Suppressor macrophage (primary cell): ENCODE measurements around the gene DAZAP1.

ENCODE experiments used
- DNase-seq, 4 experiments: peaks; one replicate each; pipeline ENCODE4 v3.0.0-alpha.2; 2020 to 2022

Gene DAZAP1

DNA sequence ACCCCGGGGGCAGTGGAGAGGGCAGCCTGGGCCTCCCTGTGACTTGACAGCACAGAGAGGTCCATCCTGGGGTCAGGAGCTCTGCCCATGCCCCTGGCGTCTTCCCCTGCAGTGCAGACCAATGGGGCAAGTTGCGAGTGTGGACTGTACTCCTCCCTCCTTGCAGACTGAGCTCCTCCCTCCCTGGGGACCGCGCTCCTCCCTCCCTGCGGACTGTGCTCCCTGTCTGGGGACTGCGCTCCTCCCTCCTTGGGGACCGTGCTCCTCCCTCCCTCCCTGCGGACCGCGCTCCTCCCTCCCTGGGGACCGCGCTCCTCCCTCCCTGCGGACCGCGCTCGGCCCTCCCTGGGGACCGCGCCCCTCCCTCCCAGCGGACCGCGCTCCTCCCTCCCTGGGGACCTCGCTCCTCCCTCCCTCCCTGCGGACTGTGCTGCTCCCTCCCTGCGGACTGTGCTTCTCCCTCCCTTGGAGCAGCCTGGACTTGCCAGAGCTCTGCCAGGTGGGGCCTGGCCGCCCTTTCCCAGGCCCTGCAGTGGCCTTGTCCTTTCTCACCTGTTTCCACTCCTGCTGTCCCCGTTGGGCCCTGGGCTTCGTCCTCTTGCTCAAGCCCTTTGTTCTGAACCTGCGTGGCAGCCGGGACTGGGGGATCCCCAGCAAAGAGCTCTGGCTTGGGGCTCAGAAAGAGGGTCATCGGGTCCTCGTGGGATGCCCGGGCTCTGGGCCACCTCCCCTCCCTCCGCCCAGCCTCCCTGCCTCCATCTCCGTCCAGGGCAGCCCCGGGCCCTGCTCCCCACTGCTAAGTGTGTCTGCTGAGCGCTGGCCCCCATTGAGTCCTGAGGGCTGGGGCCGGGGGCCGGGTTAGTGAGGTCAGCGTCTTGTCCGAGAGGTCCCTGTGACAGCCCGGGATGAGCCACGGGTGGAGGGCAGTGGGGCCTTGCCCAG, 12.9 kb upstream of the DAZAP1 start:
- no peak for DNase-seq

DNA sequence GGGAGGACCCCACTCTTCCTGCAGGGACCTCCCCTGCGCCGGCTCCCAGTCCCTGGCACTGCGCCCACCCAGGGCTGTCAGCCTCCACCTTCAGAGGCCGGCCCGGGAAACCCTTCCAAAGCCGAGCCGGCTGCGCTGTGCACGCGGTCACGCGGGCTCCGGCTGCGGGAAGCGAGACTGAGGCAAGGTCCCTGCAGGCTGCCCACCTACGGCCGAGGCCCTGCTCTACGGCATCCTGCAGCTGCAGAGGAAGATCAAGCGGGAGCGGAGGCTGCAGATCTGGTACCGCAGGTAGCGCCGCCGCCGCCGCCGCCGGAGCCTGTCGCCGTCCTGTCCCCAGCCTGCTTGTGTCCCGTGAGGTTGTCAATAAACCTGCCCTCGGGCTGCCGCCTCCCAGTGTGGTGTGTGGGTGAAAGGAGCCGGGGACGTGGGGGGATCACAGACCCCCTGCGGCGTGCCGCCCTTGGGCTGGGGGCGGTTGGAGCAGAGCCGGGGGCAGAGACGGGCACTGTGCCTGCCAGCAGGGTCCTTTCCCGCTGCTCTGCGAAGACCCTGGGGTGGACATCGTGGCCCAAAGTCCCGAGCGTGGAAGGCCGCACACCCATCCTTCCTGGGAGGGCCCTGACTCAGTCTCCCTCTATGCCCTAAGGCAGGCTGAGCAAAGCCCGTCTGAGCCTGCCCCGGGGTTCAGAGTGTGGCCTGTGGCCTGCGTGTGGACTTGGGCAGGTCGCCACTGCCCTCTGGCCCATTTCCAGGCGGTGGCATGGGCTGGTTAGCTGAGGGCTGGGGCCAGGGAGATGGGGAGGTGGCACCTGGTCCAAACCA, 12.0 kb upstream of the DAZAP1 start:
- DNase-seq: no peak

DNA sequence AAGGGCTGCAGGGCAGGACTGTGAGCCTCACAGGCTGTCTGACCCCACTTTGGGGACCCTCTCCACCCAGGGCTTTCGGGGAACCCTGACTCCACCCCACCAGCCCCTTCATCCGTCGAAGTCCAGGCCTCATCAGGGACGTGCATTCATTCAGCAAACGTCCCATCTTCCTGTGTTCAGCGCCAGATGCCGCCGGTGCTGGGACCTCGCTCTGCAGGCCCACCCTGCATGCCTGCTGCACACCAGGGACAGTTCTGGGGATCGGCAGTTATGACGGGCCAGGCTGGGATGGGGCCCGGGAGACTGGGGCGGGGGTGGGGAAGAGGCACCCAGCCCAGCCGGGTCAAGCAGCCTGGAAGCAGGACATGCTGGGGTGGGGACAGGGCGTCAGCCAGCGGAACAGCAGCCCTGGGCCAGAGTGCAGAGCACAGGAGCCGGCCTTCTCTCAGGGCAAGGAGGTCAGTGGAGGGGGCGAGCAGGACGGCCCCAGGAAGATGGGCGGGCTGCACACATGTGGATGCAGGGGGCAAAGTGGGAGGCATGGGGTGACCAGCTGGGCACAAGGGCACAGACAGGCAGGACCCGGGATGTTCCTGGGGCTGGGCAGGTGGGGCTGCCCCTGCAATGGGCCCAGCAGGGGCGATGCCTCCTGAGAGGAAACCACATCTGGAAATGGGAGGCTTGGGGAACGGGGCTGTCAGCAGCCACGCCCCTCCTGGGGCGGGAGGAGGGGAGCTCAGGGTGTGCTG, 11.2 kb upstream of the DAZAP1 start:
- no peak for DNase-seq

DNA sequence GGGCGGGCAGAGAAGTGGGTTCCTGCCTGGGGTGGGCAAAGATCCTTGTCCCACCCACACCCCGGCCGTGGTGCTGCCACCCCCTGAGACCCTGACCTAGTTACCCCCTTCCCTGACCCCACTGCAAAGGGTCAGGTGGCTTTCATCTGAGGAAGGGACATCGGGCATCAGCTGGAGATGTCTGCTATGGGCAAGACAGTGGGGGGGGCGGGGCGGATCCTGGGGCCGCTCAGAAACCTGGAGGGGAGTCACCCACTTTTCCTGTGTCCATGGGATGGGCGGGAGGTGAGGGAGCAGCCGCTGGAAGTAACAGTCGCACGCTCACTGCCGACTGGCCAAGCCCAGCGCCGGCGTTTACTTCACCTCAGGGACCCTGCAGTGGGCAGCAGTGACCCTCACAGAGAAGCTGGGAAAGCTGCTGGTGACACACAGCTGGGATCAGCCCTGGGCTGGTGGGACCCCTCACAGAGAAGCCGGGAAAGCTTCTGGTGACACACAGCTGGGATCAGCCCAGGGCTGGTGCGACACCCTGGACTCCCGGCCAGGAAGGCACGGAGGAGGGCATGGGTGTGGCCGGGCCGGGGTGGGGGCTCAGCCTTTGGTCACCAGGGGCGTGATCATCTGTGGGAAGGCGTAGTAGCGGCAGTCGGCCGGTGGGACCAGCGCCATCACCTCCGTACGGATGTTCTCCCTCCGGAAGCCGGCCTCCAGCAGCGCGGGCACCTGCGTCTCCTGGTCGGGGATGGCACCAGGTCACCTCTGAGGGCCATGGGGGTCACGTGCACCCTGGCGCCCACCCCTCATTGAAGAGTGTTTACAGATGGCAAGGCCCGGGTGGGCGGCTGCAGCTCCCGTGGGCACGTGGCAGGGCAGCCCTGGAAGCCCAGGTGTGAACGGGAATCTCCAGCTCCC, 10.4 kb upstream of the DAZAP1 start:
- no peak for DNase-seq

DNA sequence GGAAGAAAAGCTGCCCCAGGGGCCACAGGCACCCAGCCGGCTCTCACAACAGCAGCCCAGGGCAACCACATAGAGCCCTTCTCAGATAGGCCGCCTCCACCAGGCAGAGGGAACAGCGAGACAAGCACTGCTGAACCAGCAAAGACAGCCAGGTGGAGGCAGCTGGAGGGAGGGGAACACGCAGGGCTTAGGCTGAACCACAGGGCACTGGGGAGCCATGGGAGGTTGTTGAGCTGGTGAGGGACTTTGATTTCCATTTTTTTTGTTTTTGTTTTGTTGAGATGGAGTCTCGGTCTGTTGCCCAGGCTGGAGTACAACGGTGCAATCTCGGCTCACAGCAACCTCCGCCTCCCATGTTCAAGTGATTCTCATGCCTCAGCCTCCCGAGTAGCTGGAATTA, 9.5 kb upstream of the DAZAP1 start:
- DNase-seq: no peak

DNA sequence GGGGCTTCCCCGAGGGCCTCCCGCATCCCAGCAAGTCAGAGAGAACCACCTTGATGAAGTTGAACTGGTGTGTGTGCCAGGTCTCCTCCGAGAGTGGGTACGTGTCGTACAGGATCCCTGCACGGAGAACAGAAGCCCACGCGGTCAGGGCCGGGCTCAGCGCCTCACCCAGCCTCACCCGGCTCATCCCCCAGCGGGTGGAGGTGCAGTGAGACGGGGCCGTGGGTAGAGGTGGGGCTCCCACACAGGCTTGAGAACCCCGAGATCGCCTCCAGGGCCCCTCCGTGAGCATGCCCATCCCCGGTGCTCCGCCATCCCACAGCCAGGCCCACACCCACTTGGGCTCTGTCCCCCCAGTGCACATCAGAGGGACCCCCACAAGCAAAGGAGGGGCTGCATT, 8.3 kb upstream of the DAZAP1 start:
- no peak for DNase-seq

DNA sequence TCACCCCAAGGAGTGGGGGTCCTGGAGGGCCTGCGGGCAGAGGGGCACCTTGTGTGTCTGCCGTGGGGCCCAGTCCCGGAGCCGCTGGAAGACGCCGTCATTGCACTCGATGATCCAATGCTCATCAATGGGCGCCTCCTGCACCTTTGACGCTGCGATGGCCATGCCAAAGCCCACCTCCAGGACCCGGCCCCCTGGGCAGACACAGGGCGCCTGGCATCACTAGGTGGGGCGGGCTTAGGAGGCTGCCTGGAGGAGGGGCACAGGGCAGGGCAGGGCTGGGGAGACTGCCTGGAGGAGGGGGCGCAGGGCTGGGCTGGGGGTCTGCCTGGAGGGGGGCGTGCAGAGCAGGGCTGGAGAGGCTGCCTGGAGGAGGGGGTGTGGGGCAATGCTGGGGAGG, 7.6 kb upstream of the DAZAP1 start:
- DNase-seq: no peak

DNA sequence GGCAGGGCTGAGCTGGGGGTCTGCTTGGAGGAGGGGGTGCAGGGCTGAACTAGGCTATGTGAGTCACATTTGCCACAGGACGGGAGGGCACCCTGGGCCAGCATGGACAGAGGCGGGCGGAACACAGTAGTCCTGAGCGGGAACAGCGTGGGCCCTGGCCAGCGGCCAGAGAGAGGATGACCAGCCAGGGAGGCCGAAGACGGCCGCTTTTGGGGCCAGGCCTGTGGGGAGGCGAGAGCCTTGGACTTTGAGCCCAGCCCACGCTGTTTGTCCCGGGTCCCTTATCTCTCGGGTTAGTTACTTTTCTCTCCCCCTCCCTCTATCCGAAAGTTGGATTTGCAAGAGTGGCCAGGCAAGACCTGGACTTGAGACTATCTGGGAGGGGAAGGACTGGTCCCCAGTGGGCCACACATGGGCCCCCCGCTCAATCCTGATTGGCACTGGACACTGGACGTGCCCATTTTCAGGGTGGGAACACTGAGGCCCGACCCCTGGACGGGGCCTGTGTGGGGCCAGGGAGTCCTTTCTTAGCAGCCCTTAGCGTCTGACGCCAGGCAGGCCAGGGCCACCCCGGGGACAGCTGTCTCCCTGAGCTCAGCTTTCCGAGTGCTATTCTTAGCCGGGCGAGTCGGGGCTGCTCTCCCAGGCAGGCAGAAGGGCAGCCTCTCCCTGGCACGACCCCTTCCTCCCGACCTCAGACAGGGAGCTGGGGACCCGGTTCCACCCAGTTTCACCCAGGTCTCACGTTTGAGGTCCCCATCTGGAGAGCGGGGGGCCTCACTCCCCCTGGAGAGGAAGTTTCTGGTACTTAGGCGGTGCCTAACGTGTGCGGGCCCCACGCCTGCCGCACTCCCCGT, 6.9 kb upstream of the DAZAP1 start:
- DNase-seq: peak in 2 of 4 experiments; percentile 41 to 48

DNA sequence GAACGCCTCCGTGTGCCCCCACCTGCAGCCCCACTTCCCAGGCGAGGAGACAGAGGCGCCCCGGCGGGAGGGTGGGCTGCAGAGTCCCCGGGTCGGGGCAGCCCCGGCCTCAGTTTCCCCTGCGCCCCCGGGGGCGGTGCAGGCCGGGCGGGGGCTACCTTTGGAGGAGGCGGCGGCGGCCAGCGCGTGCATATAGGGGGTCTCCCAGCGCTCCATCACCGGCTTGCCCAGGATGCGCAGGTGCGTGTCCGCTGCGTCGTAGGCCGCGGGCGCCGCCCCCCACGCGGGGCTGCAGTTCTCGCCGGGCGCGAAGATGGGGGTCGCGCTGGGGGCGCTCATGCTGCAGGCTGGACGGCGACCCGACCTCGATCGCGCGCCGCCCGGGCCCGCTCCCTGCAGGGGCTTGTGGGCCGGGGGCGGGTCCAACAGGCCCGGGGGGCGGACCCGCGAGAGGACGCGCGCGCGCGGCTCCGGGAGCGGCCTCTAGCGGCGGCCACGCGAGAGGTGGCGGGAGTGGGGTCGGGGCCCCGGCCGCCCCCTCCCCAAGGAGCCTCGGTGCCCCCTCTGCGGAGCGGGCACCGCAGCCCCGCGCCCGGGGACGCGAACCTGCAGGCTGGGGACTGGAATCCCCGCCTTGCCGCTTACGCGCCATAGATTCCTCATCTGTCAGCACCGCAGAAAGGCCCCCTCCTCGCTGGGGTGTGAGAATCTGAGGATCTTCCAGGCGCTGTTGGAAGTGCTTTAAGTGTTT, 6.1 kb upstream of the DAZAP1 start, which contains the start of gene GAMT:
Gene GAMT (minus strand): TSS at position 405 of the 751 bp plus-strand sequence. CDS start 66 bp downstream, at position 339.
- DNase-seq: peak in 2 of 4 experiments; percentile 68 to 74

DNA sequence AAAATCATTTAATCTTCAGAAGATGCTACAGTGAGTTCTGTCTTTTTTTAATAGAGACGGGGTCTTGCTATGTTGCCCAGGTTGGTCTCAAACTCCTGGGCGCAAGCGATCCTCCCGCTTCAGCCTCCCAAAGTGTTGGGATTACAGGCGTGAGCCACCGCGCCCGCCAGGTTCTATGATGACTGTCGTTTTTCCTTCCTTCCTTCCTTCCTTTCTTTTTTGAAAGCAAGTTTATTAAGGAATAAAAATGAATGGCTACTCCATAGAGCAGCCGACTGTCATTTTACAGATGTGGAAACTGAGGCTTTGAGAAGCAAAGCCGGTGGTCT, 5.5 kb upstream of the DAZAP1 start:
- DNase-seq: no peak

DNA sequence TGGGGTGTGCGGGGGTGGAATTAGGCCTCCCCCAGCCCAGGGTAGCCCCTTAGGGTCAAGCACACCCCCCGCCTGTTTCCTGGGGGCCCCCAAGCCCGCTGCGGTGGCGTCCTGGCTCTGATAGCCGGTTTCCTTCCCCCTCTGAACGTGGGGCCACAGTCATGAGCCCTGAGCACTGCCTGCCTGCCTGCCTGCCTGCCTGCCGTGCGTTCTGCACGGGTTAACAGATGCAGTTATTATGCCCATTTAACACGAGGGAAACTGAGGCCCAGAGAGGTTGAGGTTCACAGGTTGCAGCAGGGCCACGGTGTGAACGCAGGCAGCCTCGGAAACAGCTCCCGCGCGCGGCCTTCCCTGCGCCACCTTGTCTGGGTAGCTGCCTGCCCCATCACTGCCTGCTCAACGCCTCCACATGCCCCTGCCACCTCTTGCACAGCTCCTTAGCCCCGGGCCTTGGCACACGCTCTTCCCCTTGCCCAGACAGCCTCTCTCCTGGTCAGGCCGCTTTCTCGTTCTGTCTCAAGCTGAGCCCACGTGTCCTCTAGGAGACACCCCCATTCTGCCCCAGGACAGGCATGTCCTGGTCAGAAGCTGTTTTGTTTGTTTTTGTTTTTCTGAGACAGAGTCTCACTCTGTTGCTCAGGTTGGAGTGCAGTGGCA, 4.8 kb upstream of the DAZAP1 start:
- peak in 3 of 4 experiments; percentile 22 to 46 (median 28) for DNase-seq

DNA sequence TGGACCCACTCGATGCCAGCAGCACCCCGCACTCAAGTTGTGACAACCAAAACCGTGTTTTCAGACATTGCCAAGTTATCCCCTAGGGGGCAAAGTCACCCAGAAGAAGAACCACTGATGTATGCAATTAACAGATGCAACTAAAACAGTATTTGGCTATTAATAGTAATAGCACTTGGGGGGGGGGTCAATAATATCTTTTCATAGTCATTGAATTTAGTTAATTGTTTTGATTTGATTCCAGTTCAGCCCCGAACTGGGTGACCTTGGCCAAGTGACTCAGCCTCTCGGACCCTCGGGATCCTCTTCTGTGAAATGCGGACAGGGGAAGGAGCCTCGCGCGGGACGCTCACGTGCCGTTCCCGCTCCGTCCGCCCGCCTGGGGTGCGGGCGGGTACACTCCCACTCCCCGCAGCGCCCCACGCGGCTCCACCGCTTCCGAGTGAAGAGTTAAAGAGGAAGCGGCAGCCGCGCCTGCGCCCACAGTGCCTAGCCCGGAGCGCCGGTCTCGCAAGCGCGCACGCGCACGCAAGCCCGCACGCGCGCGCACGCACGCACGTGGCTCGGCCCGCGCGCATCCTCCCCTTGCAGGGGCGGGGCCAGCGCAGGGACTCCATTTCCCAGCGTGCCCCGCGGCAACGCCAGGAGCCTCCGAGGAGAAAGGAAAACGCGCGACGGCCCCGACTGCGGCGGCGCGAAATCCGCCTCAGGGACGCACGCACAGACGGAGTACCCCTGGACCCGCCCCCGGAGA, 435 bp upstream of the DAZAP1 start:
- peak; percentile 99 to 100 (median 100) for DNase-seq

DNA sequence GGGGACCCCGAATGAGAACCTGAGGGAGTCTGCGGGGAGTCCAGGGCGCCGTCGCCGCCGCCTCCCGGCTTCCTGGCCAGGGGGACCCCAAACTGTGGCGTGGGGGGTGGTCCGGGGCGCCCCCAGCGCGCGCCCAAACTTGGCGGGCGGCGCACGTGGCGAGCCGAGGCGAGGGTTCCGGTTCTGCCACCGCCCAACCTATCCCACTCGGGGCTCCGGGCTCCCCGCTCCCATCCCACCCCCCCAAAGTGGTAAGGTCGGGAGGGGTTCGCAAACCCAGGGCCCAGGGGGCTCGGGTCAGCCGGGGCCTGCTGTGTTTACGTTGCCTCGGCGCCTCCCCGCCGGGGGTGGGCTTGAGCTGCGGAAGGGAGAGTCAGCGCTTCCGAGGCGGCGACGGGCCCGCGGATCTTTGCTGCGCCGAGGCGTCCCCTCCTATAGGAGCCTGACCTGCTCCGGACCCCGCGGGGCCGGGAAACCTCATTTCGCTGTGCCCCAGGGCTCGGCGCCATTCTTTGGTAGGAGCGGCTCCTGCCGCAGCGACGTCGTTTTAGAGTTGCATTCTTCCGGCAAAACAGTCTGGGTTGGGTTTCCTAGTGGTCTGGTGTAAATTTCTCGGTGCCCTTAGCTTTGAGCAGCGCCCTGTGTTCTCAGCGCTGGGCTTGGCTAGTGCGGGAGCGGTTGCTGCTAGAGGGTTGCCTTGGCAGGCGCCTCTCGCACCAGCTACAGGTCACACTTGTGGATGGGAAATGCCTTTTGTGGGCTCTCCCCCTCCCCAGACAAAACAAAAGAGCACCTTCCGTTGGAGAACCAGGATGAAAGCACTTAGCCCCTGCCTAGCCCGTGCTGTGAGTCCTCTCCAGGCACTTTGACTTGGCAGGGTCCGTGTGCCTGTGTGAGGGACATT, 1.2 kb downstream of the DAZAP1 start:
- peak; percentile 49 to 80 (median 64) for DNase-seq

DNA sequence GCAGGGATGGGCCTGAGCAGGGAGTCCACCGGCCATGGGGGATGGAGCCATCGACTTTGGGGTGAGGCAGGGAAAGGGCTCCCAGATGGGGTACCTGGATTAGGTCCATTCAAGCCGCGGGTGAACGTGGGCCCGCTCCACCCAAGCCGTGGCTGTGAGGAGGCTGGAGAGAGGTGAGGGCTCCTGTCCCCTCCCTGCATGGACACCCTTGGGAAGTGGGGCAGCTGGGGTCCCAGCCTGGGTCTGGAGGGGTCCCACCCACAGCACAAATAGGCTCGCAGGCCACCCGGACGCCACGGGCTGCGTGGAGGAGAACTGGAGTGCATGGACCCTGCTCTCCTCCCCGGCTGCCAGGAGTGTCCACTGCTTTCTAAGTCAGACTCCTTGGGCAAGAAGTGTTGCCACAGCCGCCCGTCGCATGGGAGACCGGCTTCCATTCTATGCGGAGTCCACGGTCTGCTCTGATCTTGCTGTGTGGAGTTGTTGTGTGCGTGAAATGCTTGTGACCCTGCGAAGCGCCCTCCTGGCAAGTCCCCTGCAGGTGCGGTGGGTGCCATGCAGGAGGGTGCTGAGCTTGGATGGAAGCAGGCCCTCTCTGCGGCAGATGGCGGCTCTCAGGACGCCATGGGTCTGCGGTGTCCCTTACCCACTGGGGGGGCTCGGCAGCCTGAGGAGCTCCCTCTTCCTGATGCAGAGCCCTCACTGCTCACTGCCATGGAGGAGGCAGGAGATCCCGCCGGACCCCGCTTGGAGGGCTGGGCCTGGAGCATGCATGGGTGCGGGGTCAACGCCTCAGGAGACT, 2.0 kb downstream of the DAZAP1 start:
- DNase-seq: no peak

DNA sequence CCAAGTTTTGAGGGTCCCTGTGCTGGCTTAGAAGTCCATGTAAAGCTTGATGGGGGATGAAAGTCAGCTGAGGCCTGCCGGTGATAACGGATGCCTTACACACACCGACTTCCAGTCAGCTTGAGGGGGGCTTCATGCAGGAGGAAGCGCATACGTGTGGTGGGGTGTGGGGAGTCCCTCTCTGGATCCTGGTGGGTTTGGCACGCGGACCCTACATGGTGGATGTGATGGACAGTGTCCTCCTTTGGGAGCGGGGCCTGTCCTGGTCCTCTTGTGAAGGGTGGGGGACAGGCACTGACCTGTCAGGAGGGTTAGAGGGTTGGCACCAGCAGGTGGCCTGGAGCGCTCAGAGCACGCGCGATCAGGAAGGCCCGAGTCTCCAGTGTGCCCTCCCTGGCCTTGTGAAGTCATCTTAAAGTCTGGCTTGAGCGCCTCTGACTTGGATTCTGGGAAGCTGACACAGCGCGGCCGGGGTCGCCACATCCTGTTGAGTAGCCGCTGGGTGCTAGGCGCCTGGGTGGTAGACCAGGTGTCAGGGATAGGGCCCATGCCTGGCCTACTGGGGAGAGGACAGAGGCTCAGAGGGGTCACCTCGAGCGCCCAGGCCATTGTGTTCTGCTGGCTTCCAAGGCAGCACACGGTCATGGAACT, 2.9 kb downstream of the DAZAP1 start:
- peak in 3 of 4 experiments; percentile 16 to 43 (median 19) for DNase-seq

DNA sequence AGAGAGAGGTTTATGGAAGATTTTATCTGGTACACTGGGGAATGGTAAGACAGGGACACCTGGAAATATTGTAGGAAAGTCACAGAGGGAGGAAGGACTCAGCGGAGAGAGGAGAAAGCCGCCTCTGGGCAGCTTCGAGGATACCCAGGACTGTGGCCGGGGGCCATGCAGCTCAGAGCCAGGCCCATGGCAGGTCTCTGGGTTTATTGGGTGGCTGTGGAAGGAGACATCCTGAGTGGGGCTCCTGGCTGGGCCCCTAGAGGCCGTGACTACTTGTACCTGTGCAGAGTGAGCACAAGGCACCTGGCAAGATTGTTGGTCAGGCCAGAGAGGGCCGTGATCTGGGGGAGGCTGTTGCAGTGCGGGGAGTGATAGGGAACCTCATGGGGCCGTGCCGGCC, 3.4 kb downstream of the DAZAP1 start:
- DNase-seq: no peak
